Mesothelial cell of epicardium (in vitro differentiated cells): ENCODE measurements around the gene RPRD1B. TPM values are rescaled to one million over a fixed set of nuclear protein-coding genes. Genes with fewer than 3 reads are reported as not detected.

Experiments
- DNase-seq, 2 experiments: peaks; one replicate each; pipeline ENCODE4 v3.0.0; 2021; ENCODE audit warnings: low spot score in 2 of 2; ENCODE audit not compliant: unreplicated experiment in 2 of 2
- H3K27ac Mint-ChIP-seq: 2 replicates; pipeline ENCODE4 v1.8.0; 2021; ENCODE audit warnings: mixed read lengths
- H3K27me3 Mint-ChIP-seq: 2 replicates; pipeline ENCODE4 v1.8.0; 2021; ENCODE audit warnings: low read depth, mixed read lengths
- H3K36me3 Mint-ChIP-seq: 2 replicates; pipeline ENCODE4 v1.8.0; 2021; ENCODE audit warnings: mixed read lengths
- H3K4me1 Mint-ChIP-seq: 2 replicates; pipeline ENCODE4 v1.8.0; 2021; ENCODE audit warnings: mixed read lengths
- H3K4me3 Mint-ChIP-seq: 2 replicates; pipeline ENCODE4 v1.8.0; 2021; ENCODE audit warnings: mild to moderate bottlenecking, moderate library complexity, mixed read lengths
- H3K9me3 Mint-ChIP-seq: 2 replicates; pipeline ENCODE4 v1.8.0; 2021; ENCODE audit warnings: mixed read lengths
- total RNA-seq: library from RNA; stranded (reverse); gene quantifications from 3 replicates; pipeline ENCODE4 v1.2.1, GENCODE V29; 2021
- TF ChIP-seq, protein P1 (sequence below): fragments of 200-600 bp; sonication (generic); IDR thresholded peaks from one replicate; pipeline ENCODE4 v1.5.0; 2021; ENCODE audit warnings: antibody characterized with exemption; ENCODE audit not compliant: unreplicated experiment

The RPRD1B gene
- total RNA-seq, 1 donor from 2014 or later: 48.4 TPM

DNA sequence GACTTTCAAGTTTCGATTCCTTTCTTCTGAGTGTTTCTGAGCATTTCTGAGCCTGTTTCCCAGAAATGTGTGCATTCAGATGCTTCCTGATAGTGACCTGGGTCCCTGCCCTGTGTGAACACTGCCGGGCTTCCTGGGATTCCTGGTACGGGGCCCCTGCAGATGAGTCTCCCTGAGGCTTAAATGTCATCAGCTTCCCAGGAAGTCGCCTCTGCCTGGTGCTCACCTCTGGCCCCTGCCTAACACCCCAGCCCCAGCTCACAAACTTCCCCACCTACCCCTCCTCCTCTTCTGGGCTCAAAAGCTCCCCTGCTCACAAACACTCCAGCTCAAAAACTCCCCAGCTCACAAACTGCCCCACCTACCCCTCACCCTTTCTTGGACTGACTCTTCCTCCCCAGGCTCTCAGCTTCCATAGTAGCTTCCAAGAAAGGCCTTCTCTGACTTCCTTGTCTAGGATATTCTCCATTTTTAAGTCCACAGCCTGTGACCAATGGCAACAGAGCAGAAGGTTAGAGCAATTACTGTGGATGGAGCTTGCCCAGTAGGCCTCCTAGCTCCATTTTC is 89.6 kb downstream of the RPRD1B start:
- H3K27ac Mint-ChIP-seq: peak overlapping the region; percentile 92
- peak in 1 of 2 experiments; percentile 37 for DNase-seq
- H3K4me1 Mint-ChIP-seq: peaks cover 39% of the 10 kb centered on the region
- no peaks in the 10 kb centered on the region for H3K27me3 Mint-ChIP-seq
- H3K36me3 Mint-ChIP-seq: no peaks in the 10 kb centered on the region
- H3K9me3 Mint-ChIP-seq: no peaks in the 10 kb centered on the region
- H3K4me3 Mint-ChIP-seq: no peak overlapping the region
- TF ChIP-seq, protein P1, sequence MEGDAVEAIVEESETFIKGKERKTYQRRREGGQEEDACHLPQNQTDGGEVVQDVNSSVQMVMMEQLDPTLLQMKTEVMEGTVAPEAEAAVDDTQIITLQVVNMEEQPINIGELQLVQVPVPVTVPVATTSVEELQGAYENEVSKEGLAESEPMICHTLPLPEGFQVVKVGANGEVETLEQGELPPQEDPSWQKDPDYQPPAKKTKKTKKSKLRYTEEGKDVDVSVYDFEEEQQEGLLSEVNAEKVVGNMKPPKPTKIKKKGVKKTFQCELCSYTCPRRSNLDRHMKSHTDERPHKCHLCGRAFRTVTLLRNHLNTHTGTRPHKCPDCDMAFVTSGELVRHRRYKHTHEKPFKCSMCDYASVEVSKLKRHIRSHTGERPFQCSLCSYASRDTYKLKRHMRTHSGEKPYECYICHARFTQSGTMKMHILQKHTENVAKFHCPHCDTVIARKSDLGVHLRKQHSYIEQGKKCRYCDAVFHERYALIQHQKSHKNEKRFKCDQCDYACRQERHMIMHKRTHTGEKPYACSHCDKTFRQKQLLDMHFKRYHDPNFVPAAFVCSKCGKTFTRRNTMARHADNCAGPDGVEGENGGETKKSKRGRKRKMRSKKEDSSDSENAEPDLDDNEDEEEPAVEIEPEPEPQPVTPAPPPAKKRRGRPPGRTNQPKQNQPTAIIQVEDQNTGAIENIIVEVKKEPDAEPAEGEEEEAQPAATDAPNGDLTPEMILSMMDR: no peak

DNA sequence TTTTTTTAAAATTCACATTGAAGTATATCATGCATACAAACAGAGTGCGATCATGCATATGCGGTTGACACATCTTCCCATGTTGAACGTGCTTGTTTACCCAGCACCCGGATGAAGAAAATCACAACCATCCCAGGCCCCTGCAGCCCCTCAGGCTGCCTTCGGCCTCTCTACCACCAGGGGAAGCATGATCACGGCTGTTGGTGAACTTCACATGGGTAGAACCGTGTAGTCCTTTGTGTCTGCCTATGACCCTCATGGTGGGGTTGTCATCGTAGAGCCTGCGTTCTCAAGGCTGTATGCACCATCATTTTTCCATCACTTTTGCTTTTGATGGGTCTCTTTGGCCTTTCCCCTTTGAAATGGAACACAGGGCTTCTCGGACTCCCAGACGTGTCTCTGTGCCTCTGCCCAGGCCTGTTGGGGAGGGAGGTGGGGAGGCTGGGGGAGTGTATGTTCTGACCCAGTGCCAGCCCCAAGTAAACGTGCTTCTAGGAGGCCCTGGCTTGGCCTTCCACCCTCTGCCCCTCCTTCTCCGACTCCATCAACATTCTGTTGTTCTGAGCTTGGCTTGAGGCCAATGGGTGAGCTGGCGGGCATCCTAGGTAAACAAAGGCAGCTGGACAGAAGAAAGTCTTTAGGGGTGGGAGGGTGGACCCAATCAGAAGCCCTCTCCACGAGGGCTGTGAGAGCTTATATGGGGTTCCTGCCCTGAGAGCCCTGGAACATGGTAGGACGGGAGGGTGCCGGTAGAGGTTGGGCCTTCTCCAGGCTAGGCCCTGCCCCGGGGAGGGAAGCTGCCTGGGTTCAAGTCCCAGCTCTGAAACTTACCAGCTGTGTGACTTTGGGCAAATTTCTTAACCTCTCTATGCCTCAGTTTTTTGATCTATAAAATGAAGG is 91.9 kb downstream of the RPRD1B start:
- Mint-ChIP-seq H3K4me1 (peaks cover 40% of the 10 kb centered on the region), H3K4me3 (no peak overlapping the region), H3K9me3 (no peaks in the 10 kb centered on the region), H3K36me3 (no peaks in the 10 kb centered on the region), H3K27me3 (no peaks in the 10 kb centered on the region), H3K27ac (peak overlapping the region; percentile 11)
- TF ChIP-seq, protein P1: no peak
- peak in 1 of 2 experiments; percentile 35 for DNase-seq

DNA sequence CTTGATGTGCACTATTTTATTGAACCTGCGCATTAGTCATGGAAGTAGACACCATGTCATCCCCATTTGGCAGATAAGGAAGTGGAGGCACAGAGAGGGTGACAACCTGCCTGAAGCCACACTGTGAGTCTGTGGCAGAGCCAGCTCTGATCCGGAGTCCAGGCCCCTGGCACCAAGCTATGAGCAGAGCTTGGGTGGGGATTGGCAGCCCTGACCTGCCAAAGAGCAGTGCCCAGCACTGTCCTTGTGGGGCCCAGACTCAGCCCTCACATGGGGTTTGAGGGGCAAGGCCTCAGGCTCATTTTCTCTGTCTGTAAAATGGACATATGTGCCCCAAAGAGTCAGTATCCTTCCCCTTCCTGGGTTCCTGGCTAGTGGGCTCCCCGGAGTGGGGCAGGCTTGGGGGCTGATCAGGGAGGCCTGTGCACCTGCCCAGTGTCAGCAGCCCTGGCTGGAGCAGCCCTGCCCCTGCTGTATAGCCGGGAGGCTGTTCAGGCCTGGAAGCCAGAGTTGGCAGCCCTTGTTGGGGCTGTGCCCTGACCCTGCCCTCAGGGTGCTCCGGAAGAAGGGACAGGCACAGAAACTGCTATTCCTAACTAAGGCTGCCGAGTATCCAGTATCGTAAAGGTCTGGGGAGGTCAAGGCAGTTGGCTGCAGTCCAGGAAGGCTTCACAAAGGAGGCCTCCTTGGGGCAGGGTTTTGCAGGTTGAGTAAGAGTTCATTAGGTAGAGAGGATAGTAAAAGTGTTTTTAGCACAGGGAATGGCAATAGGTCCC is 92.8 kb downstream of the RPRD1B start:
- Mint-ChIP-seq H3K4me3 (no peak overlapping the region), H3K9me3 (no peaks in the 10 kb centered on the region), H3K4me1 (peaks cover 45% of the 10 kb centered on the region), H3K27ac (peak overlapping the region; percentile 71), H3K36me3 (no peaks in the 10 kb centered on the region), H3K27me3 (no peaks in the 10 kb centered on the region)
- TF ChIP-seq, protein P1: no peak
- no peak for DNase-seq

DNA sequence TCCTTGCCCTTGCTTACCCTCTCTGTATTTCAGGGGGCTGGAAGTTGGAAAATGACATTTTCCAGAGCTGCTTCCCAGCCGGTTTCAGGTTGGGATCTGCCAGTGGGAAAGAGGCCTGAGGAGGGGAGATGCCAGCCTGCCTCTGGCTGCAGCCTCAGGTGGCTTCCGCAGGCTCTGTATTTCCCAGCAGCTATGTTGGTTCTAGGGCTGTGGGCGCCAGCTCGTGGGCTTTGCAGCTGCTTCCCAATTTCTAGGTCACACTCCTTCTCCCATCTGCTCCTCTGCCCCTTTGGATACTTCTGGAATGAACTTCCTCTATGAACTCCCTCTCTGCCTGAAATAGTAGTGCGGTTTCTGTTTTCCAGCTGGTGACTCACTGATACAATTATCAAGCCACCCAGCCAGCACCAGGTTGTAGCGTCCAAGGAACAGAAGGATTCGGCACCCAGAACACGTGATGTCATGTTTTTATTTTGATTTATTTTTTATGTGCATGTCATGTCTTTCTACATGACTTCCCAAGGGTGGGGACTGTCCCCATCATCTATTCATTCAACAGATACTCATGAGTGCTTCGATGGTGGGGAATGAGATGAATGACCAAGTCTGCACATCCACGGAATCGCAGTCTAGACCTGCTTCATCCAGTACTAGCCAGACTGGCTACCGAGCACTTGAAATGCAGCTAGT is 93.5 kb downstream of the RPRD1B start:
- peak overlapping the region; percentile 71 for H3K27ac Mint-ChIP-seq
- no peak overlapping the region for H3K4me3 Mint-ChIP-seq
- H3K27me3 Mint-ChIP-seq: no peaks in the 10 kb centered on the region
- TF ChIP-seq, protein P1: no peak
- peaks cover 49% of the 10 kb centered on the region for H3K4me1 Mint-ChIP-seq
- no peaks in the 10 kb centered on the region for H3K9me3 Mint-ChIP-seq
- no peaks in the 10 kb centered on the region for H3K36me3 Mint-ChIP-seq
- no peak for DNase-seq

DNA sequence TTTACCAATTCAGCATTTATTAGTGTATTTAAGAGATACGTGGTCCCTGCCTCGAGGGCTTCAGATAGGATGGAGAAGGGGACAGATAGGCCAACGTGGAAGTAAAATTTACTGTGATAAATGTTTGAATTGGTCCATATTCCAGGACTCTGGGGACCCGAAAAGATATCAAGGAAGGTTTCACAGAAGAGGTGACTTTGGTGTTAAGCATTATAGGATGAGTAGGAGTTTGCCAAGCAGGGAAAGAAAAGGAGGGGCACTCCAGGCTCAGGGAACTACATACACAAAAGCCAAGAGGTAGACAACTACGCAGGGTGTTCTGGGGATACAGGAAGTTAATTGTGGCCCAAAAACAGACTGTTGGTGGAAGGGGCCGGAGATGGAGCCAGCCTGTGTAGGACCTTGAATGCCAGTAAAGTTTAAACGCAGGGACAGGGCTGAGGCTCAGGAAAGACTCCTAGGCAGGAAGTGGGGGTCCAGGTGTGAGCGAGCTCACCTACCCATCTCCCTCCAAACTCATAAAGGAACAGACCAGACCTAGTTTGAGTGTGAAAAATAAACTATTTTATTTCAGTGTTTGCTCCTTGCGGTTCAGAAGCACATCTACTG is 94.5 kb downstream of the RPRD1B start:
- peaks cover 43% of the 10 kb centered on the region for H3K4me1 Mint-ChIP-seq
- H3K27ac Mint-ChIP-seq: peak overlapping the region; percentile 0
- H3K36me3 Mint-ChIP-seq: no peaks in the 10 kb centered on the region
- TF ChIP-seq, protein P1: no peak
- no peak overlapping the region for H3K4me3 Mint-ChIP-seq
- no peaks in the 10 kb centered on the region for H3K27me3 Mint-ChIP-seq
- no peak for DNase-seq
- no peaks in the 10 kb centered on the region for H3K9me3 Mint-ChIP-seq
